B cell (primary cell): ENCODE measurements around the gene MYO1C. TPM values are rescaled to one million over a fixed set of nuclear protein-coding genes. Genes with fewer than 3 reads are reported as not detected.

Source experiments
- ATAC-seq: fragments of 200-7000 bp; cut with Tn5 transposase; one replicate; pipeline ENCODE4 v1.10.0; 2021; ENCODE audit warnings: low read depth, mild to moderate bottlenecking, moderate number of reproducible peaks, moderate library complexity
- CTCF ChIA-PET: fragments of 350-600 bp; sonication (Branson Sonifier 250); formaldehyde crosslinking; loops from one replicate; lab custom pipeline; 2021; ENCODE audit warnings: antibody characterized with exemption, inconsistent platforms; lab: Charles Lee
- POLR2A ChIA-PET: fragments of 350-600 bp; sonication (Branson Sonifier 250); formaldehyde crosslinking; loops from one replicate; lab custom pipeline; 2021; ENCODE audit warnings: antibody characterized with exemption; lab: Charles Lee
- DNase-seq: peaks from one replicate; pipeline ENCODE4 v3.0.0; 2013
- H2AFZ ChIP-seq: 2 replicates; pipeline ENCODE4 v1.6.1; 2012; ENCODE audit warnings: mild to moderate bottlenecking, low read depth, low read length; ENCODE audit not compliant: insufficient read depth, poor library complexity, severe bottlenecking
- H3K27ac ChIP-seq, 2 donors: 1 replicate in 1 of 2; 2 replicates in 1 of 2; pipeline ENCODE4 v1.5.1; 2012 to 2013; ENCODE audit warnings: low read length in 2 of 2, mild to moderate bottlenecking in 2 of 2, moderate library complexity in 1 of 2
- H3K27me3 ChIP-seq, 4 experiments: fragments of 200-600 bp in 1 of 4; sonication (generic) in 1 of 4; replicated peaks in 1 of 4; 1 replicate in 2 of 4; 2 replicates in 2 of 4; pipeline versions ENCODE4 v1.6.1 to v1.7.0; 2013 to 2016; ENCODE audit warnings: low read length in 3 of 4, mild to moderate bottlenecking in 2 of 4, mixed read lengths in 1 of 4, moderate library complexity in 1 of 4; ENCODE audit not compliant: insufficient read depth in 4 of 4, control insufficient read depth in 3 of 4; ENCODE audit errors: control extremely low read depth in 1 of 4
- H3K36me3 ChIP-seq, 2 experiments: replicated peaks in 1 of 2; 1 replicate in 1 of 2; 2 replicates in 1 of 2; pipeline versions ENCODE4 v1.6.1 to v1.7.1; 2013; ENCODE audit warnings: low read length in 1 of 2; ENCODE audit not compliant: insufficient read depth in 2 of 2, control insufficient read depth in 1 of 2; ENCODE audit errors: control extremely low read depth in 1 of 2, extremely low read depth in 1 of 2
- H3K4me1 ChIP-seq, 2 donors: fragments of 200-600 bp in 1 of 2; sonication (generic) in 1 of 2; 1 replicate in 1 of 2; 2 replicates in 1 of 2; pipeline versions ENCODE4 v1.5.1 to v1.6.1; 2013 to 2017; ENCODE audit warnings: low read length in 2 of 2; ENCODE audit not compliant: control insufficient read depth in 2 of 2, insufficient read depth in 2 of 2
- H3K4me2 ChIP-seq: replicated peaks from 2 replicates; pipeline ENCODE3; 2012; ENCODE audit warnings: mild to moderate bottlenecking, low read depth, low read length; ENCODE audit not compliant: poor library complexity, severe bottlenecking
- H3K4me3 ChIP-seq, 5 experiments: fragments of 200-600 bp in 1 of 5; sonication (generic) in 1 of 5; 1 replicate in 3 of 5; 2 replicates in 2 of 5; pipeline versions ENCODE4 v1.5.1 to v1.7.0; 2011 to 2016; ENCODE audit warnings: low read length in 4 of 5, mild to moderate bottlenecking in 4 of 5, low read depth in 2 of 5, control low read depth in 1 of 5, moderate library complexity in 1 of 5; ENCODE audit not compliant: insufficient read depth in 1 of 5; ENCODE audit errors: control extremely low read depth in 1 of 5, extremely low read depth in 1 of 5
- H3K79me2 ChIP-seq: fragments of 200-600 bp; sonication (generic); one replicate; pipeline ENCODE4 v1.6.0; 2016; ENCODE audit warnings: low read length; ENCODE audit not compliant: control insufficient read depth, insufficient read depth
- H3K9ac ChIP-seq: fragments of 200-600 bp; sonication (generic); 2 replicates; pipeline ENCODE4 v1.6.1; 2017; ENCODE audit warnings: mild to moderate bottlenecking, low read length, moderate library complexity
- H3K9me3 ChIP-seq, 3 donors: one replicate each; pipeline versions ENCODE4 v1.6.1 to v1.7.1; 2013; ENCODE audit warnings: low read length in 2 of 3; ENCODE audit not compliant: control insufficient read depth in 2 of 3, insufficient read depth in 1 of 3; ENCODE audit errors: control extremely low read depth in 1 of 3
- H4K20me1 ChIP-seq: 2 replicates; pipeline ENCODE4 v1.6.0; 2012; ENCODE audit warnings: mild to moderate bottlenecking, low read length; ENCODE audit not compliant: insufficient read depth, control insufficient read depth, poor library complexity, severe bottlenecking
- H3K27ac Mint-ChIP-seq: one replicate; pipeline ENCODE4 v1.8.0; 2021; ENCODE audit warnings: mixed read lengths
- H3K27me3 Mint-ChIP-seq: one replicate; pipeline ENCODE4 v1.8.0; 2021; ENCODE audit warnings: mixed read lengths
- H3K4me1 Mint-ChIP-seq: one replicate; pipeline ENCODE4 v1.8.0; 2021; ENCODE audit warnings: mixed read lengths
- H3K4me3 Mint-ChIP-seq: one replicate; pipeline ENCODE4 v1.8.0; 2021; ENCODE audit warnings: mixed read lengths
- H3K9me3 Mint-ChIP-seq: one replicate; pipeline ENCODE4 v1.8.0; 2022; ENCODE audit warnings: mixed read lengths; ENCODE audit not compliant: insufficient read depth
- CTCF ChIP-seq: fragments of 200-600 bp; IDR thresholded peaks from one replicate; pipeline ENCODE4 v1.8.0; 2022; ENCODE audit warnings: antibody characterized with exemption, mild to moderate bottlenecking
- EZH2 ChIP-seq: IDR thresholded peaks from 2 replicates; pipeline ENCODE4 v1.6.1; 2012; ENCODE audit warnings: borderline replicate concordance, low read depth, mild to moderate bottlenecking, moderate library complexity, low read length; ENCODE audit not compliant: insufficient read depth, poor library complexity, severe bottlenecking
- WGBS: methylation state at CpG from one replicate; pipeline ENCODE4 v1.1.5; 2013; ENCODE audit warnings: missing lambda C conversion rate; ENCODE audit not compliant: insufficient coverage; 5-methylcytosine and 5-hydroxymethylcytosine counted together
- intact Hi-C: fragments of 100-400 bp; cut with micrococcal nuclease; formaldehyde crosslinking; loops from one replicate; pipeline ENCODE4 v1.10.0; 2022
- polyA plus RNA-seq: library from polyadenylated mRNA; depleted of rRNA; stranded (reverse); fragments of >200 nt; gene quantifications from 2 replicates; pipeline ENCODE4 v1.2.3, GENCODE V29; 2012
- total RNA-seq, 2 donors: library from RNA; stranded (reverse); fragments of 120-200 nt in 1 of 2; gene quantifications; 1 replicate in 1 of 2; 2 replicates in 1 of 2; pipeline versions ENCODE4 v1.2.3 to v1.2.4, GENCODE V29; 2013 to 2022

Gene MYO1C
- total and polyA plus RNA-seq, 2 donors (not counting 1 experiment from before 2014, with no cell fraction given): 54.7 to 81.7 TPM

GRCh38 chr17:1522626-1523025 lies 30.1 kb upstream of the MYO1C start:
- no peak overlapping the region for H3K4me3 Mint-ChIP-seq
- 90% methylated on average over 5 of the region's 5 CpGs for WGBS
- Histone ChIP-seq H3K4me2 (no peak overlapping the region), H3K4me3 (no peak overlapping the region), H3K9ac (no peak overlapping the region), H3K36me3 (peaks cover 0 to 15% of the 10 kb centered on the region in 2 experiments), H3K27ac (no peak overlapping the region), H4K20me1 (no peaks in the 10 kb centered on the region), H3K27me3 (no peaks in the 10 kb centered on the region), H2AFZ (no peak overlapping the region), H3K79me2 (no peaks in the 10 kb centered on the region), H3K4me1 (peaks cover under 1 to 2% of the 10 kb centered on the region in 2 donors), H3K9me3 (no peaks in the 10 kb centered on the region)
- DNase-seq: no peak
- no peak overlapping the region for H3K27ac Mint-ChIP-seq
- ChIA-PET POLR2A (interaction anchor here (0.6 kb wide), 1 partner anchor 260 kb away, joined by 3 read pairs; no protein-coding TSS in a partner anchor), CTCF (interaction anchor here (0.7 to 1.2 kb wide), 2 partner anchors 35 to 157 kb away, joined by 3 to 4 read pairs; no protein-coding TSS in a partner anchor)
- H3K4me1 Mint-ChIP-seq: peaks cover 5% of the 10 kb centered on the region
- H3K9me3 Mint-ChIP-seq: no peaks in the 10 kb centered on the region
- H3K27me3 Mint-ChIP-seq: no peaks in the 10 kb centered on the region
- no peak for ATAC-seq
- TF ChIP-seq CTCF (no peak), EZH2 (no peak)
- intact Hi-C loops: no loop called here

GRCh38 chr17:1521086-1521640 lies 28.7 kb upstream of the MYO1C start:
- no peak for DNase-seq
- Mint-ChIP-seq H3K4me1 (peaks cover 6% of the 10 kb centered on the region), H3K4me3 (no peak overlapping the region), H3K27ac (no peak overlapping the region), H3K9me3 (no peaks in the 10 kb centered on the region), H3K27me3 (no peaks in the 10 kb centered on the region)
- ATAC-seq: no peak
- Histone ChIP-seq H3K27me3 (no peaks in the 10 kb centered on the region), H3K4me1 (peaks cover 3 to 8% of the 10 kb centered on the region in 2 donors), H3K4me2 (no peak overlapping the region), H3K27ac (no peak overlapping the region), H4K20me1 (no peaks in the 10 kb centered on the region), H3K79me2 (peaks cover 5% of the 10 kb centered on the region), H2AFZ (no peak overlapping the region), H3K9ac (no peak overlapping the region), H3K4me3 (no peak overlapping the region), H3K9me3 (no peaks in the 10 kb centered on the region), H3K36me3 (peaks cover 0 to 12% of the 10 kb centered on the region in 2 experiments)
- no peak for TF ChIP-seq CTCF
- TF ChIP-seq EZH2: no peak
- POLR2A ChIA-PET: interaction anchor here (0.8 to 1.3 kb wide), 2 partner anchors 41 to 156 kb away, joined by 4 to 5 read pairs; no protein-coding TSS in a partner anchor
- 96% methylated on average over 7 of the region's 10 CpGs for WGBS
- CTCF ChIA-PET: interaction anchor here (0.9 to 1.0 kb wide), 2 partner anchors 29 to 156 kb away, joined by 3 read pairs; no protein-coding TSS in a partner anchor
- intact Hi-C loops: no loop called here
